ENCODE results near the gene ADAMTS8. TPM values are rescaled to one million over a fixed set of nuclear protein-coding genes. Genes with fewer than 3 reads are reported as not detected.

ADAMTS8 gene
- total RNA-seq, 1 donor from 2014 or later: not detected

- intact Hi-C loops (cut with micrococcal nuclease): no loop called here
Observed at GRCh38 chr11:130462101-130462885, 33.9 kb upstream of the ADAMTS8 start.

- intact Hi-C loops (cut with micrococcal nuclease): no loop called here
Observed at GRCh38 chr11:130459521-130459920, 31.1 kb upstream of the ADAMTS8 start.

DNA sequence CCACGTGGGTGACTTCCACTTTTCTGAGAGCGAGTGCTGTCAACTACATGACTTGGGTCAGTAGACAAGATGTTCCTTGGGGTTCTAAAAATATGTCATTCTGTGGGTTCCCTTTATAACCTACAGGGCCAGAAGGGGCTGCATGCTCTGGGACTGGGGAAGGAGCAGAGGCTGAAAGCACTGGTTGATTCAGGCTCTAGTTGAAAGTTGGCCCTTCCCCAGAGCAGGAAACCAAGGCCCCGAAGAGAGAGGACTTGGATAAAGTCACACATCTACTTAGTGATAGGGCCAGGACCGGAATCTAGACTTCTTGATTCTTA, 30.0 kb upstream of the ADAMTS8 start:
- intact Hi-C loops (cut with micrococcal nuclease): no loop called here

DNA sequence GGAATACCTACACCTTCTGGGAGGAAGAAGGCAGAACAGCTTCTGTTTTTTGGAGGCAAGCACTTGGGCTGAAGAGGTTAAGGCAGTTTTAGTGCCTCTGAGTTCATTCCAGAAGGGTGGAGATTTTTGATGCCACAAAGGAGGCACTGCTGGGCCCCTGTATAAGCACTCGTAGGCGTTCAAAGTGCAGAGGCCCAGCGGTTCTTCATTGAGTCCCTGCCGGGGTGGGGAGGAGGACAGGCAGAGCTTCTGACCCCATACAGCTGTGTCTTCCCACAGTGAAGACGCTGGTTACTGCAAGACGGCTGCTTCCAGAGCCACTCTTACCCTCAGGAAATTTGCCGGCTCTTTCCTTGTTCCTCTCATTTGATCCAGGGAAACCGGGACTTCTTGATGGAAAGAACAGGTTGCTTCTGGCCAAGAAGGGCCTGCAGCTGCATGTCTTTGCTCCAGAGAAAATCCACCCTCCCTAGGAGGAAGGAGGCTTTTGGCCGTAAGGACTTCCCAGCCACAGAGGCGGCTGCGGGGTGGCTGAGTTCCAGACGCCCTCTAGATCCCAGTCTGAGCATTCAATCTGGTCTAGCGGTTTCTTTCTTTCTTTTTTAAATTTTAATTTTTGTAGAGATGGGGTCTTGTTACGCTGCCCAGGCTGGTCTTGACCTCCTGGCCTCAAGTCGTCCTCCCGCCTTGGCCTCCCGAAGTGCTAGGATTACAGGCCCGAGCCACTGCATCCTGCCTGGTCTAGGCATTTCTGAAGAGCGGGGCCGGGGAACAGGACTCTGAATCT, 29.4 kb upstream of the ADAMTS8 start:
- intact Hi-C loops (cut with micrococcal nuclease): no loop called here

GRCh38 chr11:130456286-130456685, 27.9 kb upstream of the ADAMTS8 start:
- intact Hi-C loops (cut with micrococcal nuclease): no loop called here

DNA sequence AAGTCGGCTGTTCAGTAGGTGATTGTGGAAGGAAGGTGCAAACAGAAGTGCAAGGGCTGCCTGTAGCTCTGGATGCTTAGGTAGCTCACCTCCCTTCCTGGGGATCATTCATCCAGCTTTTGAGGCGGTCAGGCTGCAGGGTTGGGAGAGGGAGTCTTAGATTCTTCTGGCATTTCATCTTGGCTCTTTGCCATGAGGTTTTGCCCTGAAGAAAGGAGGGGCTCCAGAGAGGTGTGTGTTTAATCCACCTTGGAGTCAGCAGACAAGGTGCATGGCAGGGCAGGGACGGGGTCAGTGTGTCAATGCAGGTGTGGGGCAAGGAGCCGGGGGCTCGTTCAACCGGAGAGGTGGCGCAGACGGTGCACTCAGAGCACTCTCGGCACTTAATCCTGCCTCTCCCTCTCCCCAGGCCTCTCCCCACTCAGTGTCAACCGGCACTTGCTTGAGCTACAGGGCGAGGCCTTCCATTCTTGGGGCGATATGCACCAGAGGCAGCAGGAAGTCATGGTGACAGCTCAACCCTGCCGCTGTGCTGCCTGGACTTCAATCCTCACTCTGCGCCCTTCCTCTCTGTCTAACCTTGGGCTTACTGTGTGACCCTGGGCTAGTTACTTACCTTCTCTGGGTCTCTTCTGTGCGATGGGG, 27.2 kb upstream of the ADAMTS8 start:
- intact Hi-C loops (cut with micrococcal nuclease): no loop called here

GRCh38 chr11:130454491-130455252, 26.3 kb upstream of the ADAMTS8 start:
- intact Hi-C loops (cut with micrococcal nuclease): no loop called here

DNA sequence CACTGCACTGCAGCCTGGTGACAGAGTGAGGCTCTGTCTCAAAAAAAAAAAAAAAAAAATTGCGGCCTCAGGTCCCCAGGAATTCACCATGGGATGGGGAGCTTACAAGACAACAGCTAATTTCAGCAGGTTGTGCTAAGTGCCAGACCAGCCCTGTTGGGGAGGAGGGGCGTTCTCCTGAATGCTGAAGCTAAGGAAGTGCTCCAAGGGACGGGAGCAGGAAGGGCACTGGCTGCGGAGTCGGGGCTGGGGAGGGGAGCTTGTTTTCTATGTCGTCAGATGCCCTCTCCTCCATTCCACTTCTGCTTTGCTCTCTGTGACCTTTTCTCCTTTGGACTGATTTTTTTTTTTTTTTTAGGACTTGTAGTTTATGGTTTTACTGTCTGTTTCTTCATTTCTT, 24.5 kb upstream of the ADAMTS8 start:
- intact Hi-C loops (cut with micrococcal nuclease): no loop called here

- intact Hi-C loops (cut with micrococcal nuclease): no loop called here
Observed at GRCh38 chr11:130452176-130452575, 23.8 kb upstream of the ADAMTS8 start.

DNA sequence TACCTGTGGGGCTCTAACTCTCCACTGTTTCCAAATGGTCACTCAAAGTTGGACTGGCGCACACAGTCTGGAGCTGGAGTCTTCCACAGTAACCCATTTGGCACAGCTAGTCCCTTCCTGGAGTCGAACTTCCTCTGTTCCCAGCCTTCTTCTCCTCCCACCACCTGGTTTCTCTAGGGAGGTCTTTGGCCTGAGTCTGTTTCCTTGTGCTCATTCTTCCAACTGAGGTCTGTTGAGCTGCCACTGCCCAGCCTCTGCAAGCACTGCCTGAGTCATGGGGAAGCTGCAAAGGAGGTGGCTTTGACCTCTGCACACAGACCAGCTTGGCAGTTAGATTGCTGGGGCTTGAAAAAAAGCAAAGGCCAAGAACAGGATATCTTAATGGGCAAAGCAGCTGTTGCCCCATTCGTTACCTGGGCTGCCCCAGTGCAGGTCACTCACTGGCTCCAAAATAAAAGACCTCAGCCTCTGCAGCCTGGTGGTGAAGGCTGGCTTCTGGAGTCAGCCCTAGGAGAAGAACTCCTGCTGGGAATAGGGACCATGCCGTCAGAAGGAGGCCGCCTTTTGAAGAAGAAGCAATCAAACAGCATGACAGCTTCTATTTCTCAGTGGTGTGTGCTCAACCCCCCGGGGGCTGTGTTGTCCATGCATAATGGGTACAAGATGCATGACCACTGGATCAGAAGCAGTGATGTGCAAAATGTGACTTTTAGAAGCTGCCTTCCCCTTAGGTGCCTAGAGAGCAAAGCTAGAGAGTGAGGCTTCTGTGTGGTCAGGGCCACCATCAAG, 23.0 kb upstream of the ADAMTS8 start:
- intact Hi-C loops (cut with micrococcal nuclease): no loop called here

DNA sequence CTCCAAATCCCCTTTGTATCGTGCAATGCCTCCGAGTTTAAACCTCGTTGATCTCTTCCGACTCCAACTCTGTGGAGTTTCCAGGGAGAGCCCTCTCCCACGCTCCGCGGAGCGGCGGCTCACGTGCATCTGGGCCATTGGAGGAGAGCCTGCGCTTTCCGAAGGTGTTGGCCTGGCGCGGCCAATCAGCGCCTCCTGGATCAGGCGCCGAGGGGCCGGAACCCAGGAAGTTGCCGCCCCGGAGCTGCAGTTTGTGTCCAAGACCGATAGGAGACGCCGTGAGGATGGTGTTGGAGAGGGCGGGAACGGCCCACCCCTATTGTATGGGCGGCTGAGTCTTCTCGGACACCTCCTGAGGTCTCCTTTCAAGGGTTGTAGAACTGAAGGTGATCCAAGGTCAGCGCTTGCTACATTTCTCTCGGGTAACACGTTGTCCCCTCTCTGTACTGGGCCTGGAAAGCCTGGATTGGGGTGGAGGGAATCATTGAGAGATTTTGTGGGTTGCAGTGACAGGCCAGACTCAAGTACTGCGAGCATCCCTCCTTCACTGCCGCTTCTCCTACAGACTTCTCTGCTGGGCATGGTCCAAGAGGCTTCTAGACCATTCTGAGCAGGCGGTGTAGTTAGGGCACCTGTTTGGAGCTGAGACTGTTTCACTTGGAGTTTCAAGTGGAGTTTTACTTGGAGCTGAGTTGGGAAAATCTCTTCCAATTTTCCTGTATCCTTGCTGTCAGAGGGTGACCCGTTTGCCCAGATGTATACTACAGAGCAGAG, 21.8 kb upstream of the ADAMTS8 start:
- intact Hi-C loops (cut with micrococcal nuclease): no loop called here

DNA sequence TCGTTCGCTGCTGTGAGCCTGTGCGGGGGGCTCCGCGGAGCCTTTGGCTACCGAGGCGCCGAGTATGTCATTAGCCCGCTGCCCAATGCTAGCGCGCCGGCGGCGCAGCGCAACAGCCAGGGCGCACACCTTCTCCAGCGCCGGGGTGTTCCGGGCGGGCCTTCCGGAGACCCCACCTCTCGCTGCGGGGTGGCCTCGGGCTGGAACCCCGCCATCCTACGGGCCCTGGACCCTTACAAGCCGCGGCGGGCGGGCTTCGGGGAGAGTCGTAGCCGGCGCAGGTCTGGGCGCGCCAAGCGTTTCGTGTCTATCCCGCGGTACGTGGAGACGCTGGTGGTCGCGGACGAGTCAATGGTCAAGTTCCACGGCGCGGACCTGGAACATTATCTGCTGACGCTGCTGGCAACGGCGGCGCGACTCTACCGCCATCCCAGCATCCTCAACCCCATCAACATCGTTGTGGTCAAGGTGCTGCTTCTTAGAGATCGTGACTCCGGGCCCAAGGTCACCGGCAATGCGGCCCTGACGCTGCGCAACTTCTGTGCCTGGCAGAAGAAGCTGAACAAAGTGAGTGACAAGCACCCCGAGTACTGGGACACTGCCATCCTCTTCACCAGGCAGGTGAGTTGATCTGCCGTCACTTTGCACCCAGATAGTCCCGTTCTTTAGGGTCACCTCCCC, 21.0 kb upstream of the ADAMTS8 start:
- intact Hi-C loops (cut with micrococcal nuclease): no loop called here

GRCh38 chr11:130448416-130449309, 20.3 kb upstream of the ADAMTS8 start, which contains the start of gene ADAMTS15:
Gene ADAMTS15 (plus strand): TSS chr11:130448645. CDS start chr11:130448974, 329 bp downstream.
- intact Hi-C loops (cut with micrococcal nuclease): no loop called here

GRCh38 chr11:130448039-130448415, 19.6 kb upstream of the ADAMTS8 start:
- intact Hi-C loops (cut with micrococcal nuclease): no loop called here

GRCh38 chr11:130445788-130446187, 17.4 kb upstream of the ADAMTS8 start:
- intact Hi-C loops (cut with micrococcal nuclease): no loop called here

DNA sequence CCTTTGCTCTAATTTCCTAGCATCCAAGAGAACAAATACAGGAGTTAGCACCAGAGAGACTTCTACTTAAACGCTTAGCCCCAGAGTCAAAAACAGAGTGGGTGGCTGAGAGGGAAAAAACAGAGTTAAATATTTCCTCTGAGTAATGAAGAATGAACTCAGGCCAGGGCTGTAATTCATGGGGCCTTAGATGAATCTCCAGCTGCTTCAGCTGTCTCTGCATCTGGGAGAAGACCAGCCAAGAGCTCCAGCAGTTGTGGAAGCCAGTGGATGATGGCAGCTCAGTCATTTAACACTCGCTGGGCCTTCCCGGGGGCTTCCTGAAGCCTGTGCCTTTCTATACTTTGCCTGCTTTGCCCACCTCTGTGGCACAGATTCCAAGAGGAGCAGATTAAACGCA, 14.3 kb upstream of the ADAMTS8 start:
- intact Hi-C loops (cut with micrococcal nuclease): no loop called here

DNA sequence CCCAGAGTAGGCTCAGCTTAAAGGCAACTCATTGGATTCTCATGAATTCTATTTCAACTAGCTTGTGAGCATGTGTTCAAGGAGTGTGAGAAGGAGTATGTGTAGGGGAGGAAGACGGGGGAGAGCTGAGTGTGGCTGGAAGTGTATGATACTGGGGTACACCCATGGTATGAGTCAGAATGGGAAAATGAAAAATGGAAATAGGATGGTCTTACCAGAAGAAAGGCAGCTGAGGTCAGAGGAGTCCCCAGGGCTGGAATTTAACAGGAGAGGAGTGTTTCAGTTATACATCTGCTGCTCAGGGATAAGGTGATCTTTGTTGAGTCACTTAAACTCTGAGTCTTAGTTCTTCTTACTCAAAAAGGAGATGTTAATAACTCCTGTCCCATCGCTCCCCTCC, 13.3 kb upstream of the ADAMTS8 start:
- intact Hi-C loops (cut with micrococcal nuclease): no loop called here

GRCh38 chr11:130439876-130440275, 11.5 kb upstream of the ADAMTS8 start:
- intact Hi-C loops (cut with micrococcal nuclease): loop anchor here (10.0 kb wide), 1 partner anchor 1235 kb away; no protein-coding TSS in a partner anchor

All from T-helper 1 cell treated with Interleukin-12 subunit alpha and Interleukin-12 subunit beta and Interleukin-4 antibody, amounts not matched to agents 30 ng/mL and 1 ng/mL, for 36 hours (primary cell).